KMS-11 (cell line): Measurements from ENCODE around the gene KCNF1.

Experiments
- H2AFZ ChIP-seq: fragments of 200-600 bp; sonication (generic); 2 replicates; pipeline ENCODE4 v1.6.1; 2016; ENCODE audit warnings: antibody characterized with exemption, mixed run types, low read depth
- H3K27ac ChIP-seq: fragments of 200-600 bp; sonication (generic); 2 replicates; pipeline ENCODE4 v1.6.1; 2016; ENCODE audit warnings: mild to moderate bottlenecking, mixed run types
- H3K27me3 ChIP-seq: fragments of 200-600 bp; sonication (generic); 2 replicates; pipeline ENCODE4 v1.6.1; 2017; ENCODE audit warnings: mild to moderate bottlenecking, low read depth, mixed run types, moderate library complexity; ENCODE audit not compliant: insufficient read depth
- H3K36me3 ChIP-seq: fragments of 200-600 bp; sonication (generic); 2 replicates; pipeline ENCODE4 v1.6.1; 2017; ENCODE audit warnings: mild to moderate bottlenecking, mixed run types; ENCODE audit not compliant: insufficient read depth
- H3K4me1 ChIP-seq: fragments of 200-600 bp; sonication (generic); 2 replicates; pipeline ENCODE4 v1.6.1; 2016; ENCODE audit warnings: mild to moderate bottlenecking, low read depth, mixed run types; ENCODE audit not compliant: poor library complexity, severe bottlenecking
- H3K4me2 ChIP-seq: fragments of 200-600 bp; sonication (generic); 2 replicates; pipeline ENCODE4 v1.7.0; 2016; ENCODE audit warnings: mild to moderate bottlenecking, mixed run types
- H3K4me3 ChIP-seq: fragments of 200-600 bp; sonication (generic); IDR thresholded peaks from 2 replicates; pipeline ENCODE4 v1.6.1; 2017; ENCODE audit warnings: low read depth, low read length, mixed read lengths; ENCODE audit not compliant: insufficient read depth
- H3K79me2 ChIP-seq: fragments of 200-600 bp; sonication (generic); 2 replicates; pipeline ENCODE4 v1.6.1; 2016; ENCODE audit warnings: low read depth, mixed run types; ENCODE audit not compliant: insufficient read depth
- H3K9ac ChIP-seq: fragments of 200-600 bp; sonication (generic); 2 replicates; pipeline ENCODE4 v1.6.1; 2016; ENCODE audit warnings: mild to moderate bottlenecking, mixed run types
- H4K20me1 ChIP-seq: fragments of 200-600 bp; sonication (generic); 2 replicates; pipeline ENCODE4 v1.6.1; 2016; ENCODE audit warnings: mild to moderate bottlenecking, mixed run types; ENCODE audit not compliant: insufficient read depth
- CTCF ChIP-seq: fragments of 200-600 bp; sonication (generic); conservative IDR thresholded peaks from 2 replicates; pipeline ENCODE4 v1.6.1; 2017; ENCODE audit warnings: low read depth, mild to moderate bottlenecking, antibody characterized with exemption, low read length, moderate library complexity, mixed read lengths

Gene KCNF1

GRCh38 chr2:10916953-10917352 lies 5.2 kb downstream of the KCNF1 start:
- Histone ChIP-seq H3K27me3 (no peaks in the 10 kb centered on the region), H3K79me2 (no peaks in the 10 kb centered on the region), H3K27ac (no peak overlapping the region), H3K9ac (no peak overlapping the region), H4K20me1 (no peaks in the 10 kb centered on the region), H2AFZ (no peak overlapping the region), H3K4me3 (no peak overlapping the region), H3K36me3 (no peaks in the 10 kb centered on the region), H3K4me2 (no peak overlapping the region), H3K4me1 (no peaks in the 10 kb centered on the region)
- no peak for TF ChIP-seq CTCF

GRCh38 chr2:10917927-10918326 lies 6.2 kb downstream of the KCNF1 start:
- Histone ChIP-seq H3K4me1 (no peaks in the 10 kb centered on the region), H4K20me1 (no peaks in the 10 kb centered on the region), H3K79me2 (no peaks in the 10 kb centered on the region), H3K36me3 (no peaks in the 10 kb centered on the region), H3K27me3 (no peaks in the 10 kb centered on the region), H3K9ac (no peak overlapping the region), H2AFZ (no peak overlapping the region), H3K4me2 (no peak overlapping the region), H3K27ac (no peak overlapping the region), H3K4me3 (no peak overlapping the region)
- TF ChIP-seq CTCF: no peak

DNA sequence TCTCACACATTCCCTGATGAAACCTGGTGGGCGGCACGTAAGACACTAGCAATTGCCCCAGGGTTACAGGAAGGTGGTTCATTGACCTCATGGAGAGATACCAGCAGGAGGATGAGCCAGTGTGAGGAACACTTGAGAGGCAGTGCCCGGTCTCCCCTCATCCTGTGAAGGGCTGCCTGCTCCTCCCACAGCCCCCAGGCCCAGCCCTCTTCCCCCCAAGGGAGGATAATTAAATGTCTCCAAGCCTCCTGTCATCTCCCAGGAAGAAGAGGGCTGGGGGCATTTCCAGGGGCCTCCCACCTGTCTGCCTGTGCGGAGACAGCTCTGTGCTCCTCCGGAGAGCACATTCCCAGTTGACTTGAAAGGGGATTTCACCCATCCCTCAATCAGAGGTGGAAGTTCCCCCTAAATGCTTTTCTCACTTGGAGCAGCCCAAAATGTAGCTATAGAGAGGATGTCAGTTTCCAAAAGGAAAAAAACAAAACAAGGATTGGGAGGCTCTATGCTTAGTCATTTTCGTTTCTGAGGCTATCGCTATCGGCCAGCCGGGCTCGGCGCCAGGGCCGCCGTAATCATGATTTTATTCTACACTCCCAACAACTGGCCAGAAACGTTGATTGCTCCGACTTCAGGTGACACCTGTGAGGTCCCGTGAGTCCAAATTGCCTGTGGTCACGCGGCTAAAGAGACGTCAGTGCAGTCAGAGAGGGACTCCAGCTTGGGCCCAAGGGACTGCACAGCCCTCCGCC lies 7.1 kb downstream of the KCNF1 start:
- Histone ChIP-seq H3K4me2 (no peak overlapping the region), H3K36me3 (no peaks in the 10 kb centered on the region), H3K4me1 (no peaks in the 10 kb centered on the region), H3K79me2 (no peaks in the 10 kb centered on the region), H3K4me3 (no peak overlapping the region), H4K20me1 (no peaks in the 10 kb centered on the region), H2AFZ (no peak overlapping the region), H3K9ac (no peak overlapping the region), H3K27ac (no peak overlapping the region), H3K27me3 (no peaks in the 10 kb centered on the region)
- no peak for TF ChIP-seq CTCF

GRCh38 chr2:10919410-10919770 lies 7.7 kb downstream of the KCNF1 start:
- no peak overlapping the region for H3K27ac ChIP-seq
- no peaks in the 10 kb centered on the region for H3K4me1 ChIP-seq
- H3K79me2 ChIP-seq: no peaks in the 10 kb centered on the region
- no peaks in the 10 kb centered on the region for H4K20me1 ChIP-seq
- no peak overlapping the region for H2AFZ ChIP-seq
- TF ChIP-seq CTCF: no peak
- H3K4me3 ChIP-seq: no peak overlapping the region
- no peaks in the 10 kb centered on the region for H3K36me3 ChIP-seq
- no peaks in the 10 kb centered on the region for H3K27me3 ChIP-seq
- no peak overlapping the region for H3K9ac ChIP-seq
- H3K4me2 ChIP-seq: no peak overlapping the region
